ENCODE measurements around the gene YPEL3.

The YPEL3 gene

GRCh38 chr16:30077656-30078055 lies 18.4 kb downstream of the YPEL3 start:
- DNase-seq (ENCODE audit: extremely low spot score): no peak
- TF ChIP-seq CTBP1 (IDR thresholded peaks at IDR 0.05; ENCODE audit: borderline replicate concordance): no peak
- no peak for TF ChIP-seq FOXM1 (IDR thresholded peaks at IDR 0.05; ENCODE audit: borderline replicate concordance)
- TF ChIP-seq ELF4 (IDR thresholded peaks at IDR 0.05): no peak
- no peak for TF ChIP-seq PKNOX1 (IDR thresholded peaks at IDR 0.05)
- TF ChIP-seq TARDBP (IDR thresholded peaks at IDR 0.05): no peak
- no peak for TF ChIP-seq LEF1 (IDR thresholded peaks at IDR 0.05; ENCODE audit: borderline replicate concordance)
- no peak for TF ChIP-seq ARNT (IDR thresholded peaks at IDR 0.05)
- CTCF ChIA-PET: no interaction called here
- POLR2A ChIA-PET: interaction anchor here (1.4 to 5.7 kb wide), 4 partner anchors 11 to 19 kb away, joined by 4 to 66 read pairs (median 40); partner anchors contain the start of genes ALDOA and TBX6

DNA sequence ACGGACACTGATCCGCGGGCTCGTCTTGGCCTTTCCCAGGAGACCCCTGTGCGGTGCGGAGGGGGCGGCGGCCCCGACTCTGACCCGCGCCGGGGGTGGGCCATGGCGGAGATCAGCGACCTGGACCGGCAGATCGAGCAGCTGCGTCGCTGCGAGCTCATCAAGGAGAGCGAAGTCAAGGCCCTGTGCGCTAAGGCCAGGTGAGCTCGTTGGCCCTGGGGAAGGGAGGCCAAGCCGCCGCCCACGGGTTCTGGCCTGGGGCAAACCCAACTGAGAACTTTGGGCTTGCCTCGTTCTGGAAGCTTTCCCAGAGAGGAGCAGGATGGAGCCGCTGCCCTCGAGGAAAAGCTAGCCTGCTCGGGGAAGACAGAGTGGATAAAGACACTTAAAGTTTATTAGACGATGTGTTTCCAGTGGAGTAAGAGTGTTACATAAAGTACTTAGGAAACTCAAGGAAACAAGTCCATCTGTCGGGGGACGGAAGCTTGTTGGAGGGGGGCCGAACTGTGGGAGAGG lies 19.7 kb downstream of the YPEL3 start:
- ChIA-PET POLR2A (interaction anchor here (1.0 to 5.7 kb wide), 8 partner anchors 10 to 25 kb away, joined by 4 to 66 read pairs (median 6); partner anchors contain the start of genes ALDOA and TBX6), CTCF (no interaction called here)
- TF ChIP-seq L3MBTL2 (conservative IDR thresholded peaks at IDR 0.05) (no peak), PKNOX1 (IDR thresholded peaks at IDR 0.05) (no peak), HDGF (IDR thresholded peaks at IDR 0.05; ENCODE audit: borderline replicate concordance) (no peak), SP1 (IDR thresholded peaks at IDR 0.05) (no peak), LEF1 (IDR thresholded peaks at IDR 0.05; ENCODE audit: borderline replicate concordance) (no peak), FOXA1 (IDR thresholded peaks at IDR 0.05) (no peak), ZNF384 (IDR thresholded peaks at IDR 0.05) (no peak), ARNT (IDR thresholded peaks at IDR 0.05) (no peak), FOXM1 (IDR thresholded peaks at IDR 0.05; ENCODE audit: borderline replicate concordance) (no peak), BHLHE40 (IDR thresholded peaks at IDR 0.05; ENCODE audit: borderline replicate concordance) (no peak), NFRKB (IDR thresholded peaks at IDR 0.05) (no peak), ELF4 (IDR thresholded peaks at IDR 0.05) (no peak), TARDBP (IDR thresholded peaks at IDR 0.05) (no peak), SUZ12 (IDR thresholded peaks at IDR 0.05) (no peak), FOXK2 (IDR thresholded peaks at IDR 0.05) (no peak)
- DNase-seq (ENCODE audit: extremely low spot score): peak; percentile 50

- TF ChIP-seq ELF4 (IDR thresholded peaks at IDR 0.05) (peak; percentile 64), L3MBTL2 (conservative IDR thresholded peaks at IDR 0.05) (0 out of 2 replicates have a peak, but pooled peaks have one; percentile 21), LEF1 (IDR thresholded peaks at IDR 0.05; ENCODE audit: borderline replicate concordance) (no peak)
- peak; percentile 99 for DNase-seq (ENCODE audit: extremely low spot score)
- ChIA-PET POLR2A (interaction anchor here (0.7 to 5.7 kb wide), 15 partner anchors 9 to 36 kb away, joined by 3 to 66 read pairs (median 5); partner anchors contain the start of genes ALDOA and TBX6), CTCF (interaction anchor here (0.6 to 2.3 kb wide), 5 partner anchors 16 to 44 kb away, joined by 3 to 7 read pairs (median 4); partner anchors contain the start of gene TBX6)
Observed at GRCh38 chr16:30075503-30076275, 20.3 kb downstream of the YPEL3 start, which contains the start of gene PPP4C. Gene PPP4C (plus strand): TSS chr16:30075994. CDS start chr16:30076378, 384 bp downstream.

- no peak for DNase-seq (ENCODE audit: extremely low spot score)
- ChIA-PET CTCF (interaction anchor here (1.2 kb wide), 1 partner anchor 17 kb away, joined by 3 read pairs; a partner anchor contains a TSS), POLR2A (interaction anchor here (1.0 to 1.4 kb wide), 3 partner anchors 10 to 22 kb away, joined by 3 to 4 read pairs (median 3); a partner anchor contains a TSS)
- no peak for TF ChIP-seq LEF1 (IDR thresholded peaks at IDR 0.05; ENCODE audit: borderline replicate concordance)
- TF ChIP-seq CTBP1 (IDR thresholded peaks at IDR 0.05; ENCODE audit: borderline replicate concordance): no peak
- TF ChIP-seq FOXA1 (IDR thresholded peaks at IDR 0.05): no peak
- no peak for TF ChIP-seq L3MBTL2 (conservative IDR thresholded peaks at IDR 0.05)
- no peak for TF ChIP-seq FOXK2 (IDR thresholded peaks at IDR 0.05)
- no peak for TF ChIP-seq BHLHE40 (IDR thresholded peaks at IDR 0.05; ENCODE audit: borderline replicate concordance)
- TF ChIP-seq HDGF (IDR thresholded peaks at IDR 0.05; ENCODE audit: borderline replicate concordance): no peak
- TF ChIP-seq ZNF384 (IDR thresholded peaks at IDR 0.05): no peak
- no peak for TF ChIP-seq ELF4 (IDR thresholded peaks at IDR 0.05)
- TF ChIP-seq SP1 (IDR thresholded peaks at IDR 0.05): no peak
- no peak for TF ChIP-seq FOXM1 (IDR thresholded peaks at IDR 0.05; ENCODE audit: borderline replicate concordance)
Observed at GRCh38 chr16:30070490-30070889, 25.5 kb downstream of the YPEL3 start.

DNA sequence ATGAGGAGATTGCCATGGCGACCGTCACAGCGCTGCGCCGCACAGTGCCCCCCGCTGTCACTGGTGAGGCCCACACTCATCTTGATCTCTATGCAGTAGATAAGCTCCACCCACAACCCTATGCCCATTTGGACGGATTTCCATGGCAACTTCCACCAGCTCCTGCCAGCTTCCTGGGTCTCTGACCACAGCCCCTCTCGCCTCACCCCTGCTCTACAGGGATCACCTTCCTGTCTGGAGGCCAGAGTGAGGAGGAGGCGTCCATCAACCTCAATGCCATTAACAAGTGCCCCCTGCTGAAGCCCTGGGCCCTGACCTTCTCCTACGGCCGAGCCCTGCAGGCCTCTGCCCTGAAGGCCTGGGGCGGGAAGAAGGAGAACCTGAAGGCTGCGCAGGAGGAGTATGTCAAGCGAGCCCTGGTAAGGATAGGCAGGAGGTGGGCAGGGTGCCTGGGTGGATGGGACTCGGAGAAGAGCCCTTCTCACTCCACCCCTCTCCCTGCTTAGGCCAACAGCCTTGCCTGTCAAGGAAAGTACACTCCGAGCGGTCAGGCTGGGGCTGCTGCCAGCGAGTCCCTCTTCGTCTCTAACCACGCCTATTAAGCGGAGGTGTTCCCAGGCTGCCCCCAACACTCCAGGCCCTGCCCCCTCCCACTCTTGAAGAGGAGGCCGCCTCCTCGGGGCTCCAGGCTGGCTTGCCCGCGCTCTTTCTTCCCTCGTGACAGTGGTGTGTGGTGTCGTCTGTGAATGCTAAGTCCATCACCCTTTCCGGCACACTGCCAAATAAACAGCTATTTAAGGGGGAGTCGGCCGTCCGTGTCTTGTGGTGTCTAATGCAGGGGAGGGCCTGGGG lies 26.2 kb downstream of the YPEL3 start:
- POLR2A ChIA-PET: interaction anchor here (1.0 to 1.4 kb wide), 3 partner anchors 9 to 23 kb away, joined by 3 to 4 read pairs (median 3); a partner anchor contains a TSS

More for the DNA sequence above, 26.2 kb downstream of the YPEL3 start:
- TF ChIP-seq FOXM1 (IDR thresholded peaks at IDR 0.05; ENCODE audit: borderline replicate concordance): no peak
- TF ChIP-seq HDGF (IDR thresholded peaks at IDR 0.05; ENCODE audit: borderline replicate concordance): no peak
- no peak for TF ChIP-seq L3MBTL2 (conservative IDR thresholded peaks at IDR 0.05)
- no peak for TF ChIP-seq PKNOX1 (IDR thresholded peaks at IDR 0.05)
- TF ChIP-seq FOXK2 (IDR thresholded peaks at IDR 0.05): no peak
- TF ChIP-seq FOXA1 (IDR thresholded peaks at IDR 0.05): no peak
- TF ChIP-seq ELF4 (IDR thresholded peaks at IDR 0.05): no peak
- no peak for TF ChIP-seq SP1 (IDR thresholded peaks at IDR 0.05)
- TF ChIP-seq SUZ12 (IDR thresholded peaks at IDR 0.05): no peak
- no peak for TF ChIP-seq NFRKB (IDR thresholded peaks at IDR 0.05)
- TF ChIP-seq ARNT (IDR thresholded peaks at IDR 0.05): no peak
- CTCF ChIA-PET: interaction anchor here (0.6 to 1.2 kb wide), 2 partner anchors 16 to 22 kb away, joined by 3 to 4 read pairs; partner anchors contain the start of gene TBX6
- no peak for DNase-seq (ENCODE audit: extremely low spot score)

Measured in HEK293T (cell line).